ENCODE measurements around the gene TNFRSF8. TPM values are rescaled to one million over a fixed set of nuclear protein-coding genes. Genes with fewer than 3 reads are reported as not detected.

The TNFRSF8 gene
- total and polyA plus RNA-seq, 2 of the 13 experiments (the other 11 are each of a cell fraction or from before 2014, with no cell fraction given) = not detected

DNA sequence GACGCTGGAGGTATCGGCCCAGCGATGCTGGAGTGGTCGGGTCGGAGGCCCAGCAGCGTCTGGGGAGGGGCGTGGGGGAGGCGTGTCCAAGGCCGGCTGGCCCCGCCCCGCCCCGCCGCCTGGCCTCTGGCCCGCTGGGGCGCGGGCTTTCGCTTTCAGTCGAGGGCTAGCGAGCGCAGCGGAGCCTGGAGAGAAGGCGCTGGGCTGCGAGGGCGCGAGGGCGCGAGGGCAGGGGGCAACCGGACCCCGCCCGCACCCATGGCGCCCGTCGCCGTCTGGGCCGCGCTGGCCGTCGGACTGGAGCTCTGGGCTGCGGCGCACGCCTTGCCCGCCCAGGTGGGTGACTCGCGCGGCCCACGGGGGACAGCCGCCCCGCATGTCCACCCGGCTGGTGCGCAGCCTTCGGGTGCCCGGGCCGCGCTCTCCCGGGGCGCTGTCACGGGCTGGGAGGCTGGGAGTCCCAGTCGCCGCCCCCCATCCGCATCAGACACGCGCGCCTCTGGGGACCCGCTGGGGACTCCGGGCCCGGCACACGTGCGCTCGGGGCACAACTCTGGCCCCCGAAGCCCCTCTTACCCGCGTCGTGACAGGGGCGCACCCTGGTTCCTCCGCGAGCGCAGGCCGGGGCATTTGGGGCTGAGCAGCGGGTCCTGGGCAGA is 103.9 kb downstream of the TNFRSF8 start, which contains the start of gene TNFRSF1B:
Gene TNFRSF1B, plus strand, starts transcription at position 158 of the 659 bp plus-strand sequence. Its CDS starts 101 bp downstream, at position 259.
- H3K4me2 ChIP-seq (ENCODE audit: low read depth, low read length) = 0 out of 2 replicates have a peak within 1 kb of the TSS, but pooled peaks have one; percentile 18

More for the DNA sequence above, 103.9 kb downstream of the TNFRSF8 start, which contains the start of gene TNFRSF1B:
- BruUV-seq (replicated peaks) = no TSS peak
- Histone ChIP-seq H2AFZ (ENCODE audit: low read length) (no peak within 1 kb of the TSS), H3K79me2 (ENCODE audit: insufficient read depth, low read length) (no peaks in the 10 kb centered on the region), H3K4me1 (ENCODE audit: insufficient read depth, low read length) (peaks cover 1% of the 10 kb centered on the region; the same call in 1 of the 2 replicates), H3K36me3 (replicated peaks in 1 of 2; ENCODE audit: control insufficient read depth in 1 of 2, insufficient read depth in 2 of 2, low read length in 2 of 2) (no peaks in the 10 kb centered on the region), H3K4me3 (replicated peaks in 1 of 3; ENCODE audit: insufficient read depth in 1 of 3, low read depth in 2 of 3, low read length in 3 of 3) (no peak within 1 kb of the TSS; a peak in 1 of 6 replicates), H3K27ac (ENCODE audit: extremely low read length, insufficient read depth, low read length) (no peak within 1 kb of the TSS), H3K9me3 (ENCODE audit: low read length) (no peaks in the 10 kb centered on the region), H3K27me3 (ENCODE audit: control insufficient read depth in 1 of 2, insufficient read depth in 2 of 2, low read length in 2 of 2) (peaks cover 0 to 16% of the 10 kb centered on the region in 2 experiments; a peak in 2 of 5 replicates), H4K20me1 (ENCODE audit: insufficient read depth, low read length) (no peaks in the 10 kb centered on the region), H3K9ac (ENCODE audit: insufficient read depth, low read depth, low read length) (no peak within 1 kb of the TSS)
- TF ChIP-seq SAP130 (CRISPR knock-in tag; IDR thresholded peaks at IDR 0.05; ENCODE audit: low read depth) (no peak), HNRNPH1 (optimal IDR thresholded peaks at IDR 0.05; ENCODE audit: low read depth, low read length) (no peak), THYN1 (CRISPR knock-in tag; IDR thresholded peaks at IDR 0.05; ENCODE audit: borderline replicate concordance, low read depth) (no peak), WIZ (CRISPR knock-in tag; IDR thresholded peaks at IDR 0.05) (no peak), ZNF768 (CRISPR knock-in tag; IDR thresholded peaks at IDR 0.05) (0 out of 2 replicates have a peak, but pooled peaks have one; percentile 16), TBX3 (IDR thresholded peaks at IDR 0.05; ENCODE audit: borderline replicate concordance) (no peak), ZNF207 (IDR thresholded peaks at IDR 0.05; ENCODE audit: borderline replicate concordance) (no peak)
- TF ChIP-seq, protein P1, sequence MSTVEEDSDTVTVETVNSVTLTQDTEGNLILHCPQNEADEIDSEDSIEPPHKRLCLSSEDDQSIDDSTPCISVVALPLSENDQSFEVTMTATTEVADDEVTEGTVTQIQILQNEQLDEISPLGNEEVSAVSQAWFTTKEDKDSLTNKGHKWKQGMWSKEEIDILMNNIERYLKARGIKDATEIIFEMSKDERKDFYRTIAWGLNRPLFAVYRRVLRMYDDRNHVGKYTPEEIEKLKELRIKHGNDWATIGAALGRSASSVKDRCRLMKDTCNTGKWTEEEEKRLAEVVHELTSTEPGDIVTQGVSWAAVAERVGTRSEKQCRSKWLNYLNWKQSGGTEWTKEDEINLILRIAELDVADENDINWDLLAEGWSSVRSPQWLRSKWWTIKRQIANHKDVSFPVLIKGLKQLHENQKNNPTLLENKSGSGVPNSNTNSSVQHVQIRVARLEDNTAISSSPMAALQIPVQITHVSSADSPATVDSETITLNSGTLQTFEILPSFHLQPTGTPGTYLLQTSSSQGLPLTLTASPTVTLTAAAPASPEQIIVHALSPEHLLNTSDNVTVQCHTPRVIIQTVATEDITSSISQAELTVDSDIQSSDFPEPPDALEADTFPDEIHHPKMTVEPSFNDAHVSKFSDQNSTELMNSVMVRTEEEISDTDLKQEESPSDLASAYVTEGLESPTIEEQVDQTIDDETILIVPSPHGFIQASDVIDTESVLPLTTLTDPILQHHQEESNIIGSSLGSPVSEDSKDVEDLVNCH (CRISPR knock-in tag; IDR thresholded peaks at IDR 0.05) = no peak
- TF ChIP-seq, protein P2, sequence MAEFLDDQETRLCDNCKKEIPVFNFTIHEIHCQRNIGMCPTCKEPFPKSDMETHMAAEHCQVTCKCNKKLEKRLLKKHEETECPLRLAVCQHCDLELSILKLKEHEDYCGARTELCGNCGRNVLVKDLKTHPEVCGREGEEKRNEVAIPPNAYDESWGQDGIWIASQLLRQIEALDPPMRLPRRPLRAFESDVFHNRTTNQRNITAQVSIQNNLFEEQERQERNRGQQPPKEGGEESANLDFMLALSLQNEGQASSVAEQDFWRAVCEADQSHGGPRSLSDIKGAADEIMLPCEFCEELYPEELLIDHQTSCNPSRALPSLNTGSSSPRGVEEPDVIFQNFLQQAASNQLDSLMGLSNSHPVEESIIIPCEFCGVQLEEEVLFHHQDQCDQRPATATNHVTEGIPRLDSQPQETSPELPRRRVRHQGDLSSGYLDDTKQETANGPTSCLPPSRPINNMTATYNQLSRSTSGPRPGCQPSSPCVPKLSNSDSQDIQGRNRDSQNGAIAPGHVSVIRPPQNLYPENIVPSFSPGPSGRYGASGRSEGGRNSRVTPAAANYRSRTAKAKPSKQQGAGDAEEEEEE (CRISPR knock-in tag; IDR thresholded peaks at IDR 0.05; ENCODE audit: borderline replicate concordance) = no peak
- TF ChIP-seq, protein P3, sequence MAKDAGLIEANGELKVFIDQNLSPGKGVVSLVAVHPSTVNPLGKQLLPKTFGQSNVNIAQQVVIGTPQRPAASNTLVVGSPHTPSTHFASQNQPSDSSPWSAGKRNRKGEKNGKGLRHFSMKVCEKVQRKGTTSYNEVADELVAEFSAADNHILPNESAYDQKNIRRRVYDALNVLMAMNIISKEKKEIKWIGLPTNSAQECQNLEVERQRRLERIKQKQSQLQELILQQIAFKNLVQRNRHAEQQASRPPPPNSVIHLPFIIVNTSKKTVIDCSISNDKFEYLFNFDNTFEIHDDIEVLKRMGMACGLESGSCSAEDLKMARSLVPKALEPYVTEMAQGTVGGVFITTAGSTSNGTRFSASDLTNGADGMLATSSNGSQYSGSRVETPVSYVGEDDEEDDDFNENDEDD (CRISPR knock-in tag; IDR thresholded peaks at IDR 0.05; ENCODE audit: borderline replicate concordance) = peak; percentile 28; the same call in 1 of the 2 replicates
- TF ChIP-seq, protein P4, sequence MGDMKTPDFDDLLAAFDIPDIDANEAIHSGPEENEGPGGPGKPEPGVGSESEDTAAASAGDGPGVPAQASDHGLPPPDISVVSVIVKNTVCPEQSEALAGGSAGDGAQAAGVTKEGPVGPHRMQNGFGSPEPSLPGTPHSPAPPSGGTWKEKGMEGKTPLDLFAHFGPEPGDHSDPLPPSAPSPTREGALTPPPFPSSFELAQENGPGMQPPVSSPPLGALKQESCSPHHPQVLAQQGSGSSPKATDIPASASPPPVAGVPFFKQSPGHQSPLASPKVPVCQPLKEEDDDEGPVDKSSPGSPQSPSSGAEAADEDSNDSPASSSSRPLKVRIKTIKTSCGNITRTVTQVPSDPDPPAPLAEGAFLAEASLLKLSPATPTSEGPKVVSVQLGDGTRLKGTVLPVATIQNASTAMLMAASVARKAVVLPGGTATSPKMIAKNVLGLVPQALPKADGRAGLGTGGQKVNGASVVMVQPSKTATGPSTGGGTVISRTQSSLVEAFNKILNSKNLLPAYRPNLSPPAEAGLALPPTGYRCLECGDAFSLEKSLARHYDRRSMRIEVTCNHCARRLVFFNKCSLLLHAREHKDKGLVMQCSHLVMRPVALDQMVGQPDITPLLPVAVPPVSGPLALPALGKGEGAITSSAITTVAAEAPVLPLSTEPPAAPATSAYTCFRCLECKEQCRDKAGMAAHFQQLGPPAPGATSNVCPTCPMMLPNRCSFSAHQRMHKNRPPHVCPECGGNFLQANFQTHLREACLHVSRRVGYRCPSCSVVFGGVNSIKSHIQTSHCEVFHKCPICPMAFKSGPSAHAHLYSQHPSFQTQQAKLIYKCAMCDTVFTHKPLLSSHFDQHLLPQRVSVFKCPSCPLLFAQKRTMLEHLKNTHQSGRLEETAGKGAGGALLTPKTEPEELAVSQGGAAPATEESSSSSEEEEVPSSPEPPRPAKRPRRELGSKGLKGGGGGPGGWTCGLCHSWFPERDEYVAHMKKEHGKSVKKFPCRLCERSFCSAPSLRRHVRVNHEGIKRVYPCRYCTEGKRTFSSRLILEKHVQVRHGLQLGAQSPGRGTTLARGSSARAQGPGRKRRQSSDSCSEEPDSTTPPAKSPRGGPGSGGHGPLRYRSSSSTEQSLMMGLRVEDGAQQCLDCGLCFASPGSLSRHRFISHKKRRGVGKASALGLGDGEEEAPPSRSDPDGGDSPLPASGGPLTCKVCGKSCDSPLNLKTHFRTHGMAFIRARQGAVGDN (CRISPR knock-in tag; IDR thresholded peaks at IDR 0.05) = peak; percentile 33; the same call in 1 of the 2 replicates
- DNase-seq (ENCODE audit: low spot score) = no peak
- intact Hi-C loops (cut with micrococcal nuclease; ENCODE audit: unreplicated experiment) (no loop called here), in situ Hi-C loops (cut with HindIII; ENCODE audit: extremely low pct_ligation_motif_present, low pct_unique_long_range_greater_than_20kb) (no loop called here)
- peak; percentile 20; the same call in 1 of the 3 replicates for ATAC-seq
- FAIRE-seq = no peak
- 63% methylated on average over 33 of the region's 79 CpGs for WGBS (ENCODE audit: low lambda C conversion rate)
- POLR2A ChIA-PET = no interaction called here
- CTCF ChIA-PET (ENCODE audit: low intra/inter-chr PET ratio, low total read pairs) = no interaction called here
